HepG2 (cell line): ENCODE results near the gene CALM1. TPM values are rescaled to one million over a fixed set of nuclear protein-coding genes. Genes with fewer than 3 reads are reported as not detected.

Source experiments
- ATAC-seq: fragments of 200-7000 bp; cut with Tn5 transposase; 3 replicates; pipeline ENCODE4 v1.9.1; 2020; ENCODE audit warnings: mild to moderate bottlenecking, moderate library complexity
- BruUV-seq: library from RNA; stranded (reverse); fragments of 400-500 nt; replicated peaks from 2 replicates; lab custom pipeline; 2021; lab: Mats Ljungman, UMichigan
- CTCF ChIA-PET: fragments of 300-600 bp; formaldehyde crosslinking; extraction: SDS; loops from one replicate; lab custom pipeline; 2021; ENCODE audit warnings: low total read pairs, inconsistent platforms, low intra/inter-chr PET ratio; lab: Yijun Ruan, JAX
- POLR2A ChIA-PET: fragments of 350-600 bp; sonication (Branson Sonifier 250); formaldehyde crosslinking; loops from one replicate; lab custom pipeline; 2020; ENCODE audit warnings: antibody characterized with exemption, inconsistent platforms; lab: Yijun Ruan, JAX
- DNase-seq: peaks from one replicate; pipeline ENCODE4 v3.0.0-alpha.2; 2015; ENCODE audit warnings: low spot score
- FAIRE-seq: peaks from 3 replicates; lab custom pipeline; 2011; peaks lifted over from hg19 to GRCh38; lab: Jason Lieb, UNC
- H2AFZ ChIP-seq: one replicate; pipeline ENCODE4 v1.6.1; 2011; ENCODE audit warnings: low read length, inconsistent platforms
- H3K27ac ChIP-seq: fragments of 300-600 bp; 3 replicates; pipeline ENCODE4 v1.8.0; 2011; ENCODE audit warnings: mixed run types, mild to moderate bottlenecking, mixed read lengths, low read length, inconsistent platforms; ENCODE audit not compliant: insufficient read depth; ENCODE audit errors: extremely low read length
- H3K27me3 ChIP-seq, 2 experiments: fragments of 200-600 bp in 1 of 2; 2 replicates in 1 of 2; 3 replicates in 1 of 2; pipeline versions ENCODE4 v1.6.0 to v1.8.0; 2011; ENCODE audit warnings: low read length in 2 of 2, mild to moderate bottlenecking in 2 of 2, moderate library complexity in 2 of 2, inconsistent platforms in 1 of 2; ENCODE audit not compliant: insufficient read depth in 2 of 2, control insufficient read depth in 1 of 2
- H3K36me3 ChIP-seq, 2 experiments: fragments of 200-600 bp in 1 of 2; replicated peaks in 1 of 2; 2 replicates in 1 of 2; 3 replicates in 1 of 2; pipeline versions ENCODE4 v1.5.1 to v1.8.0; 2011; ENCODE audit warnings: low read length in 2 of 2, inconsistent platforms in 1 of 2; ENCODE audit not compliant: insufficient read depth in 2 of 2, control insufficient read depth in 1 of 2
- H3K4me1 ChIP-seq: 2 replicates; pipeline ENCODE4 v1.5.1; 2012; ENCODE audit warnings: low read length, inconsistent platforms; ENCODE audit not compliant: insufficient read depth
- H3K4me2 ChIP-seq: 2 replicates; pipeline ENCODE4 v1.6.0; 2011; ENCODE audit warnings: low read depth, low read length, inconsistent platforms
- H3K4me3 ChIP-seq, 3 experiments: fragments of 200-600 bp in 1 of 3; sonication (generic), shearing (Covaris generic) in 1 of 3; replicated peaks in 1 of 3; 2 replicates each; pipeline ENCODE4 v1.5.1; 2011 to 2016; ENCODE audit warnings: low read length in 3 of 3, inconsistent platforms in 2 of 3, low read depth in 2 of 3, mild to moderate bottlenecking in 2 of 3, control low read depth in 1 of 3, mixed read lengths in 1 of 3; ENCODE audit not compliant: insufficient read depth in 1 of 3
- H3K79me2 ChIP-seq: one replicate; pipeline ENCODE4 v1.6.1; 2011; ENCODE audit warnings: low read length, inconsistent platforms; ENCODE audit not compliant: insufficient read depth
- H3K9ac ChIP-seq: 2 replicates; pipeline ENCODE4 v1.6.0; 2011; ENCODE audit warnings: mild to moderate bottlenecking, low read depth, low read length, inconsistent platforms; ENCODE audit not compliant: insufficient read depth
- H3K9me3 ChIP-seq: 2 replicates; pipeline ENCODE4 v1.5.1; 2012; ENCODE audit warnings: mild to moderate bottlenecking, low read length
- H4K20me1 ChIP-seq: 2 replicates; pipeline ENCODE4 v1.6.0; 2011; ENCODE audit warnings: inconsistent platforms, mild to moderate bottlenecking, low read length, moderate library complexity; ENCODE audit not compliant: insufficient read depth
- FOSL1 ChIP-seq: sonication (generic); formaldehyde crosslinking; IDR thresholded peaks from 2 replicates; pipeline ENCODE4 v1.9.0; 2021; ENCODE audit warnings: missing genetic modification reagents, borderline replicate concordance
- KDM1A ChIP-seq: IDR thresholded peaks from 2 replicates; pipeline ENCODE4 v1.6.1; 2016; ENCODE audit warnings: missing compliant biosample characterization
- MTF1 ChIP-seq: sonication (generic); formaldehyde crosslinking; IDR thresholded peaks from 2 replicates; pipeline ENCODE4 v1.5.0; 2020; ENCODE audit warnings: missing genetic modification reagents
- PBX3 ChIP-seq: sonication (generic); formaldehyde crosslinking; IDR thresholded peaks from 2 replicates; pipeline ENCODE4 v1.8.1; 2023; ENCODE audit warnings: missing genetic modification reagents, inconsistent platforms, borderline replicate concordance
- PHB2 ChIP-seq: fragments of 450-650 bp; IDR thresholded peaks from 2 replicates; pipeline ENCODE4 v1.6.1; 2018; ENCODE audit not compliant: partially characterized antibody
- RERE ChIP-seq: IDR thresholded peaks from 2 replicates; pipeline ENCODE4 v1.6.1; 2016; ENCODE audit warnings: low read depth, missing genetic modification reagents, missing compliant biosample characterization
- XRCC5 ChIP-seq: fragments of 200-400 bp; formaldehyde crosslinking; optimal IDR thresholded peaks from 2 replicates; pipeline ENCODE3; 2017; ENCODE audit warnings: mild to moderate bottlenecking, low read length
- ZNF280D ChIP-seq: sonication (generic); formaldehyde crosslinking; IDR thresholded peaks from 2 replicates; pipeline ENCODE4 v1.5.1; 2020; ENCODE audit warnings: mild to moderate bottlenecking, missing genetic modification reagents
- ZNF317 ChIP-seq: sonication (generic); formaldehyde crosslinking; IDR thresholded peaks from 2 replicates; pipeline ENCODE4 v1.5.0; 2020; ENCODE audit warnings: mild to moderate bottlenecking, missing genetic modification reagents
- ZNF383 ChIP-seq: sonication (generic); formaldehyde crosslinking; IDR thresholded peaks from 2 replicates; pipeline ENCODE4 v1.4.0; 2020; ENCODE audit warnings: missing genetic modification reagents, mild to moderate bottlenecking, borderline replicate concordance
- ZNF577 ChIP-seq: sonication (generic); formaldehyde crosslinking; IDR thresholded peaks from 2 replicates; pipeline ENCODE4 v1.4.0; 2020; ENCODE audit warnings: mild to moderate bottlenecking, low read depth, missing genetic modification reagents, borderline replicate concordance
- ZNF766 ChIP-seq: sonication (generic); formaldehyde crosslinking; IDR thresholded peaks from 2 replicates; pipeline ENCODE4 v1.5.0; 2020; ENCODE audit warnings: missing genetic modification reagents, borderline replicate concordance
- WGBS: methylation state at CpG from one replicate; pipeline ENCODE4 v1.1.6; 2017; ENCODE audit warnings: low lambda C conversion rate; 5-methylcytosine and 5-hydroxymethylcytosine counted together
- in situ Hi-C: cut with HindIII; loops from 2 replicates; pipeline ENCODE4 v1.10.0; 2017; ENCODE audit warnings: low pct_unique_long_range_greater_than_20kb; ENCODE audit not compliant: extremely low pct_ligation_motif_present
- intact Hi-C: fragments of 100-400 bp; cut with micrococcal nuclease; formaldehyde crosslinking; loops from one replicate; pipeline ENCODE4 v1.10.0; 2022; ENCODE audit not compliant: unreplicated experiment
- polyA plus RNA-seq, 8 experiments: library from polyadenylated mRNA; depleted of rRNA in 3 of 8; stranded (reverse) in 7 of 8; unstranded in 1 of 8; fragments of >200 nt; fragmentation: Illumina TruSeq in 4 of 8; extraction: Trizol in 4 of 8; gene quantifications; 2 replicates each; pipeline versions ENCODE4 v1.2.1 to v1.2.3, GENCODE V29; 2011 to 2016; ENCODE audit warnings: low read depth in 4 of 8, missing spikeins in 1 of 8, mixed read lengths in 1 of 8; ENCODE audit not compliant: insufficient read depth in 1 of 8
- total RNA-seq, 5 experiments: library from RNA; depleted of rRNA; stranded (reverse); fragments of >200 nt; fragmentation: Illumina TruSeq; extraction: Trizol; gene quantifications; 2 replicates each; pipeline ENCODE4 v1.2.3, GENCODE V29; 2016; ENCODE audit warnings: low read depth in 1 of 5

The CALM1 gene
- total and polyA plus RNA-seq, 2 of the 13 experiments (the other 11 are each of a cell fraction or from before 2014, with no cell fraction given) = 110 to 238 TPM

DNA sequence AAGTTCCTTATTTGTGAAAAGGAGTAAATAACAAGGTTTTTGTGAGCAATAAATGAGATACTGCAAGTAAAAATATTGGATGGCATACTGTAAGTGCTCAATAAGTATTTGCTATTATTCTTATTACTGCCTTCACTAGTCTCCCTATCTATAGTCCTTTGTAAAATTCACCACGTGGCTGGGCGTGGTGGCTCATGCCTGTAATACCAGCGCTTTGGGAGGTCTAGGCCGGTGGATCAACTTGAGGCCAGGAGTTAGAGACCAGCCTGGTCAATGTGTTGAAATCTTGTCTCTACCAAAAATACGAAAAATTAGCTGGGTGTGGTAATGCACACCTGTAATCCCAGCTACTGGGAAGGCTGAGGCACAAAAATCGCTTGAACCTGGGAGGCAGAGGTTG, 18.6 kb upstream of the CALM1 start (continued):
- no peak for TF ChIP-seq PBX3 (CRISPR knock-in tag)
- TF ChIP-seq ZNF766 (CRISPR knock-in tag) = no peak
- no peak for TF ChIP-seq FOSL1 (CRISPR knock-in tag)
- TF ChIP-seq PHB2 = no peak
- no peak for TF ChIP-seq ZNF383 (CRISPR knock-in tag)
- no peak for TF ChIP-seq RERE (CRISPR knock-in tag)
- TF ChIP-seq, all 625 proteins: peak for 0

DNA sequence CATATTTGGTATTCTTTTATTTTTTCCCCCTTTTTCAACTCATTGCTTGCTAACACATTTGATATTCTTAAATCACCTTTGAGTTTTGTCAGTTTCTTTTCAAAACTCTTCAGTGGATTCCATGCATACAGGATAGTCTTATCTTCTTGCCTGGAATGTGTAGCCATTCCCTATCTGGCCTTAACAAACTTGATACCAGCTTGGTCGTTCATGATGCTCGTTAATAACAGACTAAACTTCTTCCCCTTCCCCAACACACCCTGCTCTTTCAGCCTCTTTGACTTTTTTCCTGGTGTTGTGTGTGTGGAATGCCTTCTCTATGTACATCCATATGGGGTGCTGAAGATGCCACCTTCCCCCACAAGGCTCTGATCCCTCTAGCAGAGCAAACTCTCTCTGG, 17.7 kb upstream of the CALM1 start:
- CTCF ChIA-PET = no interaction called here
- H2AFZ ChIP-seq = no peak overlapping the region
- TF ChIP-seq ZNF577 (CRISPR knock-in tag) (no peak), MTF1 (no peak), ZNF317 (no peak), XRCC5 (no peak), ZNF280D (CRISPR knock-in tag) (no peak), KDM1A (CRISPR knock-in tag) (no peak)

More for the DNA sequence above, 17.7 kb upstream of the CALM1 start:
- in situ Hi-C loops = no loop called here
- no TSS peak for BruUV-seq
- 46% methylated on average over 2 of the region's 2 CpGs for WGBS
- Histone ChIP-seq H3K4me3 (no peak overlapping the region), H4K20me1 (no peaks in the 10 kb centered on the region), H3K4me1 (peaks cover 17% of the 10 kb centered on the region), H3K9ac (no peak overlapping the region), H3K27ac (no peak overlapping the region), H3K9me3 (no peaks in the 10 kb centered on the region), H3K27me3 (no peaks in the 10 kb centered on the region; a peak in 1 of 5 replicates), H3K4me2 (no peak overlapping the region), H3K79me2 (no peaks in the 10 kb centered on the region), H3K36me3 (no peaks in the 10 kb centered on the region)
- no peak for ATAC-seq
- FAIRE-seq = no peak
- no peak for DNase-seq
- POLR2A ChIA-PET = no interaction called here
- intact Hi-C loops = no loop called here
